Hindlimb muscle (tissue), 1 donor: ENCODE data around the gene CRISPLD2. TPM values are rescaled to one million over a fixed set of nuclear protein-coding genes. Genes with fewer than 3 reads are reported as not detected.
"Not testable (repeated sequence)": the region's sequence is repeated elsewhere in the genome, so short reads cannot be mapped to it uniquely, and the experiment has no call there.

ENCODE experiments used
- DNase-seq: peaks from one replicate; pipeline ENCODE4 v3.0.0-alpha.2; 2013
- polyA plus RNA-seq: library from polyadenylated mRNA; unstranded; fragments of 120-200 nt; gene quantifications from one replicate; pipeline ENCODE4 v1.2.1, GENCODE V29; 2013; ENCODE audit not compliant: insufficient read length

The CRISPLD2 gene
- polyA plus RNA-seq, 1 donor: 6.2 TPM

GRCh38 chr16:84937196-84938005, 117.6 kb downstream of the CRISPLD2 start:
- DNase-seq: no peak

GRCh38 chr16:84938616-84939015, 118.8 kb downstream of the CRISPLD2 start:
- DNase-seq: not testable (repeated sequence)

GRCh38 chr16:84940670-84941551, 121.1 kb downstream of the CRISPLD2 start:
- DNase-seq: no peak

GRCh38 chr16:84941921-84942320, 122.1 kb downstream of the CRISPLD2 start:
- DNase-seq: no peak

- no peak for DNase-seq
Observed at GRCh38 chr16:84942786-84943185, 123.0 kb downstream of the CRISPLD2 start.

- DNase-seq: no peak
Observed at GRCh38 chr16:84943620-84944019, 123.8 kb downstream of the CRISPLD2 start.

GRCh38 chr16:84947022-84947421, 127.2 kb downstream of the CRISPLD2 start:
- DNase-seq: no peak

GRCh38 chr16:84947996-84948850, 128.4 kb downstream of the CRISPLD2 start:
- DNase-seq: no peak

GRCh38 chr16:84948851-84949610, 129.2 kb downstream of the CRISPLD2 start:
- no peak for DNase-seq

- DNase-seq: no peak
Observed at GRCh38 chr16:84949772-84950436, 130.1 kb downstream of the CRISPLD2 start.

GRCh38 chr16:84950906-84951305, 131.1 kb downstream of the CRISPLD2 start:
- no peak for DNase-seq

GRCh38 chr16:84952335-84953189, 132.8 kb downstream of the CRISPLD2 start:
- DNase-seq: peak; percentile 83

GRCh38 chr16:84953190-84953746, 133.5 kb downstream of the CRISPLD2 start:
- no peak for DNase-seq

GRCh38 chr16:84955427-84955826, 135.6 kb downstream of the CRISPLD2 start:
- DNase-seq: no peak

GRCh38 chr16:84957192-84957591, 137.4 kb downstream of the CRISPLD2 start:
- DNase-seq: no peak

GRCh38 chr16:84957792-84958191, 138.0 kb downstream of the CRISPLD2 start:
- no peak for DNase-seq
